GM12878 (cell line): Measurements from ENCODE around the gene SH2D7. TPM values are rescaled to one million over a fixed set of nuclear protein-coding genes. Genes with fewer than 3 reads are reported as not detected.

Experiments used
- ATAC-seq: fragments of 200-7000 bp; cut with Tn5 transposase; 3 replicates; pipeline ENCODE4 v1.9.1; 2020; ENCODE audit warnings: mild to moderate bottlenecking, moderate library complexity
- BruUV-seq: library from RNA; stranded (reverse); fragments of 400-500 nt; replicated peaks from 2 replicates; lab custom pipeline; 2021; lab: Mats Ljungman, UMichigan
- CTCF ChIA-PET: fragments of 300-600 bp; sonication (Branson Sonifier 250); formaldehyde crosslinking; extraction: SDS; loops from one replicate; lab custom pipeline; 2021; ENCODE audit warnings: inconsistent platforms; lab: Yijun Ruan, JAX
- POLR2A ChIA-PET: fragments of 350-600 bp; formaldehyde crosslinking; extraction: SDS; loops from one replicate; lab custom pipeline; 2021; ENCODE audit warnings: inconsistent platforms; lab: Charles Lee
- RAD21 ChIA-PET: fragments of 300-600 bp; sonication (Branson Sonifier 250); formaldehyde crosslinking; loops from one replicate; lab custom pipeline; 2023; ENCODE audit warnings: antibody characterized with exemption; ENCODE audit not compliant: unreplicated experiment; lab: Charles Lee
- SMC1A ChIA-PET: fragments of 300-600 bp; sonication (Branson Sonifier 250); formaldehyde crosslinking; loops from one replicate; lab custom pipeline; 2023; ENCODE audit not compliant: unreplicated experiment, uncharacterized antibody; lab: Charles Lee
- DNase-seq: peaks from one replicate; pipeline ENCODE4 v3.0.0-alpha.2; 2011; ENCODE audit warnings: low read depth, low spot score
- FAIRE-seq: peaks from 3 replicates; lab custom pipeline; 2011; peaks lifted over from hg19 to GRCh38; lab: Jason Lieb, UNC
- H2AFZ ChIP-seq: 2 replicates; pipeline ENCODE4 v1.6.0; 2011; ENCODE audit warnings: low read depth, low read length, control low read depth; ENCODE audit not compliant: control insufficient read depth
- H3K27ac ChIP-seq: 2 replicates; pipeline ENCODE4 v1.5.1; 2011; ENCODE audit warnings: control low read depth; ENCODE audit not compliant: control insufficient read depth, insufficient read depth
- H3K27me3 ChIP-seq, 2 experiments: replicated peaks in 1 of 2; 2 replicates each; pipeline versions ENCODE4 v1.6.0 to v1.6.1; 2011; ENCODE audit warnings: low read length in 1 of 2; ENCODE audit not compliant: control insufficient read depth in 2 of 2, insufficient read depth in 2 of 2
- H3K36me3 ChIP-seq, 2 experiments: 2 replicates each; pipeline ENCODE4 v1.5.1; 2011; ENCODE audit warnings: low read length in 1 of 2; ENCODE audit not compliant: control insufficient read depth in 2 of 2, insufficient read depth in 2 of 2
- H3K4me1 ChIP-seq: 2 replicates; pipeline ENCODE4 v1.6.1; 2011; ENCODE audit warnings: mild to moderate bottlenecking, low read length, moderate library complexity, mixed read lengths; ENCODE audit not compliant: control insufficient read depth, insufficient read depth
- H3K4me2 ChIP-seq: 2 replicates; pipeline ENCODE4 v1.6.0; 2011; ENCODE audit warnings: control low read depth; ENCODE audit not compliant: control insufficient read depth, insufficient read depth
- H3K4me3 ChIP-seq: fragments of 200-600 bp; sonication (generic); 2 replicates; pipeline ENCODE4 v1.5.1; 2016
- H3K79me2 ChIP-seq: 2 replicates; pipeline ENCODE4 v1.6.0; 2011; ENCODE audit warnings: low read length; ENCODE audit not compliant: control insufficient read depth, insufficient read depth
- H3K9ac ChIP-seq: 2 replicates; pipeline ENCODE4 v1.8.0; 2011; ENCODE audit warnings: low read length, control low read depth, mixed read lengths; ENCODE audit not compliant: control insufficient read depth, insufficient read depth
- H3K9me3 ChIP-seq: replicated peaks from 3 replicates; pipeline ENCODE4 v1.5.1; 2011; ENCODE audit warnings: mild to moderate bottlenecking, low read length; ENCODE audit not compliant: control insufficient read depth, insufficient read depth
- H4K20me1 ChIP-seq: 2 replicates; pipeline ENCODE4 v1.6.0; 2011; ENCODE audit not compliant: control insufficient read depth, insufficient read depth
- ATF3 ChIP-seq: IDR thresholded peaks from 2 replicates; pipeline ENCODE4 v1.6.1; 2011; ENCODE audit warnings: low read depth, mild to moderate bottlenecking, low read length, moderate library complexity, borderline replicate concordance; ENCODE audit errors: extremely low read depth
- ATF7 ChIP-seq: fragments of 450-650 bp; IDR thresholded peaks from 2 replicates; pipeline ENCODE4 v1.6.1; 2016; ENCODE audit warnings: low read depth, mild to moderate bottlenecking
- BCL11A ChIP-seq: IDR thresholded peaks from 2 replicates; pipeline ENCODE4 v1.6.1; 2011; ENCODE audit warnings: low read depth, low read length
- CHD4 ChIP-seq: fragments of 200-600 bp; sonication (generic); IDR thresholded peaks from 2 replicates; pipeline ENCODE4 v1.6.1; 2016; ENCODE audit warnings: mild to moderate bottlenecking
- EP300 ChIP-seq, 2 experiments: fragments of 150-350 bp in 1 of 2; IDR thresholded peaks; 2 replicates each; pipeline ENCODE4 v1.6.1; 2011 to 2012; ENCODE audit warnings: low read depth in 2 of 2, low read length in 2 of 2, borderline replicate concordance in 1 of 2, improper control_type of control experiment in 1 of 2, inconsistent platforms in 1 of 2; ENCODE audit not compliant: control insufficient read depth in 1 of 2
- FOS ChIP-seq: IDR thresholded peaks from 3 replicates; pipeline ENCODE4 v1.6.1; 2011; ENCODE audit warnings: borderline replicate concordance; ENCODE audit not compliant: insufficient read length; ENCODE audit errors: extremely low read depth
- IKZF1 ChIP-seq: fragments of 450-650 bp; conservative IDR thresholded peaks from 2 replicates; pipeline ENCODE4 v1.6.1; 2017; ENCODE audit warnings: antibody characterized with exemption, mild to moderate bottlenecking
- IRF4 ChIP-seq: IDR thresholded peaks from 2 replicates; pipeline ENCODE4 v1.6.1; 2011; ENCODE audit warnings: low read depth, low read length
- JUNB ChIP-seq: IDR thresholded peaks from 2 replicates; pipeline ENCODE4 v1.6.1; 2016; ENCODE audit warnings: antibody characterized with exemption, mild to moderate bottlenecking
- LARP7 ChIP-seq: fragments of 450-650 bp; IDR thresholded peaks from 2 replicates; pipeline ENCODE4 v1.6.1; 2017; ENCODE audit warnings: mild to moderate bottlenecking
- NFIC ChIP-seq: IDR thresholded peaks from 2 replicates; pipeline ENCODE4 v1.6.1; 2012; ENCODE audit warnings: low read depth, mild to moderate bottlenecking, inconsistent platforms, low read length, moderate library complexity
- NR2C1 ChIP-seq: fragments of 450-650 bp; IDR thresholded peaks from 2 replicates; pipeline ENCODE4 v1.6.1; 2017; ENCODE audit warnings: antibody characterized with exemption, mild to moderate bottlenecking, moderate library complexity
- PBX3 ChIP-seq: IDR thresholded peaks from 2 replicates; pipeline ENCODE4 v1.6.1; 2011; ENCODE audit warnings: mild to moderate bottlenecking, low read depth, low read length, moderate library complexity; ENCODE audit not compliant: insufficient replicate concordance
- RBBP5 ChIP-seq: fragments of 200-600 bp; sonication (generic); conservative IDR thresholded peaks from 2 replicates; pipeline ENCODE4 v1.6.1; 2016
- RFX5 ChIP-seq: IDR thresholded peaks from 2 replicates; pipeline ENCODE4 v1.6.1; 2011; ENCODE audit warnings: low read depth, low read length, improper control_type of control experiment
- SKIL ChIP-seq: fragments of 450-650 bp; IDR thresholded peaks from 2 replicates; pipeline ENCODE4 v1.6.1; 2017; ENCODE audit warnings: mild to moderate bottlenecking, low read depth, inconsistent platforms; ENCODE audit not compliant: poor library complexity, severe bottlenecking
- SMAD1 ChIP-seq: fragments of 450-650 bp; IDR thresholded peaks from 2 replicates; pipeline ENCODE4 v1.6.1; 2018; ENCODE audit warnings: mild to moderate bottlenecking, low read depth; ENCODE audit not compliant: partially characterized antibody
- TARDBP ChIP-seq: IDR thresholded peaks from 2 replicates; pipeline ENCODE4 v1.6.1; 2016; ENCODE audit warnings: borderline replicate concordance
- TCF12 ChIP-seq: IDR thresholded peaks from 2 replicates; pipeline ENCODE4 v1.6.1; 2011; ENCODE audit warnings: low read depth, mild to moderate bottlenecking, low read length
- TCF7 ChIP-seq: IDR thresholded peaks from 2 replicates; pipeline ENCODE4 v1.6.1; 2014; ENCODE audit warnings: antibody characterized with exemption, borderline replicate concordance
- YY1 ChIP-seq: IDR thresholded peaks from 2 replicates; pipeline ENCODE4 v1.6.1; 2011; ENCODE audit warnings: low read depth, mild to moderate bottlenecking, low read length
- ZSCAN29 ChIP-seq: fragments of 450-650 bp; IDR thresholded peaks from 2 replicates; pipeline ENCODE4 v1.6.1; 2017; ENCODE audit warnings: mild to moderate bottlenecking, moderate library complexity
- WGBS: methylation state at CpG from one replicate; pipeline ENCODE4 v1.1.6; 2016; ENCODE audit warnings: low lambda C conversion rate; ENCODE audit not compliant: insufficient replicate concordance, insufficient coverage; ENCODE audit errors: missing lambda C conversion rate; 5-methylcytosine and 5-hydroxymethylcytosine counted together
- in situ Hi-C: fragments of 300-500 bp; cut with MboI; formaldehyde crosslinking; loops from 9 replicates; pipeline ENCODE4 v1.14.3; 2018; ENCODE audit warnings: mixed read lengths
- intact Hi-C: fragments of 100-400 bp; cut with micrococcal nuclease; formaldehyde crosslinking; loops from one replicate; pipeline ENCODE4 v1.14.2; 2022; ENCODE audit not compliant: unreplicated experiment
- polyA plus RNA-seq, 11 experiments: library from polyadenylated mRNA; depleted of rRNA in 4 of 11; unstranded in 6 of 11; stranded (reverse) in 5 of 11; fragments of >200 nt; fragmentation: Nextera tagmentation in 4 of 11; fragmentation: Illumina TruSeq in 1 of 11; extraction: Ambion mirVana in 4 of 11; extraction: Trizol in 1 of 11; gene quantifications; 1 replicate in 1 of 11; 2 replicates in 10 of 11; pipeline versions ENCODE4 v1.2.1 to v1.2.3, GENCODE V29; 2011 to 2016; ENCODE audit warnings: inconsistent platforms in 2 of 11, missing spikeins in 2 of 11, low read depth in 1 of 11
- total RNA-seq, 4 experiments: library from RNA; depleted of rRNA in 3 of 4; stranded (reverse); fragments of >200 nt in 3 of 4; fragmentation: Illumina TruSeq in 1 of 4; extraction: Trizol in 1 of 4; gene quantifications; 2 replicates each; pipeline versions ENCODE4 v1.2.1 to v1.2.3, GENCODE V29; 2013 to 2021

SH2D7 gene
- total and polyA plus RNA-seq, 10 of the 15 experiments (the other 5 are each of a cell fraction or from before 2014, with no cell fraction given) = 0.04 to 0.06 TPM; not detected in 8

GRCh38 chr15:78056714-78057269, 35.6 kb upstream of the SH2D7 start:
- H4K20me1 ChIP-seq = no peaks in the 10 kb centered on the region
- no peak overlapping the region; the same call in 1 of the 2 replicates for H3K9ac ChIP-seq
- peak overlapping the region; percentile 57 for H3K27ac ChIP-seq
- DNase-seq (no peak), FAIRE-seq (no peak), ATAC-seq (peak; percentile 78)
- ChIA-PET CTCF (interaction anchor here (1.3 to 8.2 kb wide), 6 partner anchors 9 to 146 kb away, joined by 3 to 87 read pairs (median 4); no protein-coding TSS in a partner anchor), POLR2A (interaction anchor here (0.7 to 2.3 kb wide), 8 partner anchors 9 to 52 kb away, joined by 3 to 6 read pairs (median 4); no protein-coding TSS in a partner anchor), SMC1A (interaction anchor here (0.5 to 8.1 kb wide), 8 partner anchors 7 to 545 kb away, joined by 3 to 119 read pairs (median 8); no protein-coding TSS in a partner anchor), RAD21 (interaction anchor here (1.3 to 9.0 kb wide), 6 partner anchors 9 to 50 kb away, joined by 3 to 170 read pairs (median 5); no protein-coding TSS in a partner anchor)
- peaks cover 5 to 10% of the 10 kb centered on the region in 2 experiments; a peak in 3 of 4 replicates for H3K36me3 ChIP-seq
- peak overlapping the region; percentile 59 for H3K4me2 ChIP-seq
- in situ Hi-C loops = no loop called here
- H3K4me1 ChIP-seq = peaks cover 63% of the 10 kb centered on the region
- H3K9me3 ChIP-seq = no peaks in the 10 kb centered on the region
- intact Hi-C loops = no loop called here
- H3K79me2 ChIP-seq = peaks cover 71% of the 10 kb centered on the region
- no TSS peak for BruUV-seq
- no peaks in the 10 kb centered on the region for H3K27me3 ChIP-seq
- no peak overlapping the region for H2AFZ ChIP-seq
- 44% methylated on average over 2 of the region's 2 CpGs for WGBS
- H3K4me3 ChIP-seq = no peak overlapping the region
- TF ChIP-seq TCF12 (no peak), NR2C1 (no peak), BCL11A (no peak), IKZF1 (0 out of 2 replicates have a peak, but pooled peaks have one; percentile 22), ATF7 (no peak), PBX3 (peak; percentile 4), RBBP5 (no peak), JUNB (no peak), TARDBP (no peak), SMAD1 (no peak), FOS (no peak), TCF7 (no peak), CHD4 (no peak), IRF4 (no peak), LARP7 (no peak), SKIL (no peak), EP300 (IDR thresholded peaks at IDR 0.05; ENCODE audit: borderline replicate concordance in 1 of 2, control insufficient read depth in 1 of 2, low read depth in 2 of 2, low read length in 2 of 2) (no peak), ZSCAN29 (no peak), RFX5 (no peak), YY1 (no peak), NFIC (no peak), ATF3 (no peak)
